Smooth muscle cell (in vitro differentiated cells): ENCODE measurements around the gene TSR3. TPM values are rescaled to one million over a fixed set of nuclear protein-coding genes. Genes with fewer than 3 reads are reported as not detected.
A peak's percentile ranks its signal among the peaks of the same experiment; 100 is the strongest.

Experiments used
- DNase-seq: peaks from one replicate; lab custom pipeline; 2025; ENCODE audit not compliant: unreplicated experiment; lab: John Stamatoyannopoulos, UW
- H2AFZ ChIP-seq: fragments of 200-600 bp; sonication (generic); 2 replicates; pipeline ENCODE4 v1.6.0; 2016; ENCODE audit warnings: antibody characterized with exemption, low read depth, mild to moderate bottlenecking
- H3F3A ChIP-seq: fragments of 200-600 bp; sonication (generic); 2 replicates; pipeline ENCODE4 v1.6.0; 2017; ENCODE audit warnings: antibody characterized with exemption, low read depth
- H3K27ac ChIP-seq: fragments of 200-600 bp; sonication (generic); 2 replicates; pipeline ENCODE4 v1.5.1; 2016; ENCODE audit warnings: low read depth, mild to moderate bottlenecking
- H3K27me3 ChIP-seq: fragments of 200-600 bp; sonication (generic); 2 replicates; pipeline ENCODE4 v1.6.1; 2016; ENCODE audit warnings: low read depth, mild to moderate bottlenecking
- H3K36me3 ChIP-seq: fragments of 200-600 bp; sonication (generic); 2 replicates; pipeline ENCODE4 v1.5.1; 2016; ENCODE audit warnings: low read depth
- H3K4me1 ChIP-seq: fragments of 200-600 bp; sonication (generic); 2 replicates; pipeline ENCODE4 v1.5.1; 2016; ENCODE audit warnings: low read depth
- H3K4me2 ChIP-seq: fragments of 200-600 bp; sonication (generic); 2 replicates; pipeline ENCODE4 v1.6.0; 2016; ENCODE audit warnings: mild to moderate bottlenecking
- H3K4me3 ChIP-seq: fragments of 200-600 bp; sonication (generic); 2 replicates; pipeline ENCODE4 v1.5.1; 2016; ENCODE audit warnings: mild to moderate bottlenecking
- H3K79me2 ChIP-seq: fragments of 200-600 bp; sonication (generic); 2 replicates; pipeline ENCODE4 v1.6.0; 2016; ENCODE audit warnings: low read depth, mild to moderate bottlenecking
- H3K9ac ChIP-seq: fragments of 200-600 bp; sonication (generic); 2 replicates; pipeline ENCODE4 v1.6.0; 2016; ENCODE audit warnings: low read depth
- H3K9me3 ChIP-seq: fragments of 200-600 bp; sonication (generic); replicated peaks from 2 replicates; pipeline ENCODE4 v1.5.1; 2016; ENCODE audit warnings: low read depth
- H4K20me1 ChIP-seq: fragments of 200-600 bp; sonication (generic); 2 replicates; pipeline ENCODE4 v1.6.0; 2016; ENCODE audit warnings: low read depth
- WGBS: methylation state at CpG from one replicate; pipeline ENCODE4 v1.1.7; 2016; ENCODE audit warnings: low lambda C conversion rate; 5-methylcytosine and 5-hydroxymethylcytosine counted together
- polyA plus RNA-seq: library from polyadenylated mRNA; unstranded; fragments of >200 nt; fragmentation: Nextera tagmentation; extraction: Ambion mirVana; gene quantifications from 2 replicates; pipeline ENCODE4 v1.2.1, GENCODE V29; 2016
- total RNA-seq: library from RNA; depleted of rRNA; stranded (reverse); fragments of >200 nt; gene quantifications from 2 replicates; pipeline ENCODE4 v1.2.3, GENCODE V29; 2014
- TF ChIP-seq, protein P1 (sequence below): fragments of 200-600 bp; sonication (generic); IDR thresholded peaks from 2 replicates; pipeline ENCODE4 v1.5.1; 2017; ENCODE audit warnings: borderline replicate concordance, mild to moderate bottlenecking, antibody characterized with exemption; ENCODE audit not compliant: insufficient read depth, poor library complexity, severe bottlenecking

TSR3 gene
- total and polyA plus RNA-seq, 2 experiments from 2014 or later: 54.9 to 142 TPM

DNA sequence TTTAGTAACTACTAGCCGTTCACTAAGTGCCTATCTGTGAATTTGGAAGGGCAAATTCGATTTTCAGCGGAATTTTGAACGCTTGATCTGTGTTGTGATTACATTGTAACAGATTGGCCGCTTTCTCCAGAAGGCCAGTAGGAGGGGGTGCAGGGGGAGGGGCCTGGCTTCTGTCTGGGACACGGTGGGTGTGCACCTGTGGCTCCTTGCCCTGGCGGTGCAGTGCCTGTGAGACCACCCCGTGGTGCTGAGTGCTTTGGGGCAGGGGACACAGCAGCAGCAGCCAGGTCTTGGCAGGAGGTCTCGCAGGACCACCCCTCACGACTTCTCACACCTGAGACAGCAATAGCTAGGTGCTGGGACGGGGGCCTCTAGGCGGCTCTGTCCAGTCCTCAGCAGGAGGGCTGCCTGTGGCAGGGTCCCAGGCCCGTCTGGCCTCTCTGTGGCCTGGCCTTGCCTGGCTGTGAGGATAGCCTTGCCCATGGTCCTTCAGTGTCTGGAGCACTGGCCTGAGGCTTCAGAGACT is 40.4 kb downstream of the TSR3 start:
- WGBS: 48% methylated on average over 13 of the region's 13 CpGs
- Histone ChIP-seq H3K27me3 (no peaks in the 10 kb centered on the region), H4K20me1 (peaks cover 64% of the 10 kb centered on the region), H3K4me2 (peak overlapping the region; percentile 97), H3K27ac (peak overlapping the region; percentile 28), H3F3A (no peaks in the 10 kb centered on the region), H3K9ac (peak overlapping the region; percentile 76), H3K4me1 (peaks cover 15% of the 10 kb centered on the region), H3K36me3 (peaks cover 6% of the 10 kb centered on the region), H3K4me3 (peak overlapping the region; percentile 74), H3K9me3 (no peaks in the 10 kb centered on the region), H3K79me2 (peaks cover 60% of the 10 kb centered on the region), H2AFZ (no peak overlapping the region)
- DNase-seq: no peak
- TF ChIP-seq, protein P1, sequence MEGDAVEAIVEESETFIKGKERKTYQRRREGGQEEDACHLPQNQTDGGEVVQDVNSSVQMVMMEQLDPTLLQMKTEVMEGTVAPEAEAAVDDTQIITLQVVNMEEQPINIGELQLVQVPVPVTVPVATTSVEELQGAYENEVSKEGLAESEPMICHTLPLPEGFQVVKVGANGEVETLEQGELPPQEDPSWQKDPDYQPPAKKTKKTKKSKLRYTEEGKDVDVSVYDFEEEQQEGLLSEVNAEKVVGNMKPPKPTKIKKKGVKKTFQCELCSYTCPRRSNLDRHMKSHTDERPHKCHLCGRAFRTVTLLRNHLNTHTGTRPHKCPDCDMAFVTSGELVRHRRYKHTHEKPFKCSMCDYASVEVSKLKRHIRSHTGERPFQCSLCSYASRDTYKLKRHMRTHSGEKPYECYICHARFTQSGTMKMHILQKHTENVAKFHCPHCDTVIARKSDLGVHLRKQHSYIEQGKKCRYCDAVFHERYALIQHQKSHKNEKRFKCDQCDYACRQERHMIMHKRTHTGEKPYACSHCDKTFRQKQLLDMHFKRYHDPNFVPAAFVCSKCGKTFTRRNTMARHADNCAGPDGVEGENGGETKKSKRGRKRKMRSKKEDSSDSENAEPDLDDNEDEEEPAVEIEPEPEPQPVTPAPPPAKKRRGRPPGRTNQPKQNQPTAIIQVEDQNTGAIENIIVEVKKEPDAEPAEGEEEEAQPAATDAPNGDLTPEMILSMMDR: no peak

DNA sequence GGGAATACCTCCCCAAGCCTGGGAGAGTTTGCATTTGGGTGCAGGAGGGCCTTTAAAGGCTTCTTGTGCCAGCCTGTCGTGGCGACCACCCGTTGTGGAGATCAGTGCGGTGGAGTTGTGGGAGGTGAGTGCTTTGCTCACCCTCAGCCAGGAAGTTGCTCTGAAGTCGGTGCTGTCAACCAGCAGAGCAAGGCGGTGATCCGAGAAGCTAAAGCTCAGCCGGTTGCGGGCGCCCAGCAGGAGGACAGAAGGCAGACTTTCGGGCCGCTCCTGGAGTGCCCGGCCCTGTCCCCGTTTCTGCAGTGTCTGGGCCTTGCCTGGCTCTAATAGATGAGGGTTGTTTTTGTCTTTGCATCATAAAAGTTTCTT is 40.9 kb downstream of the TSR3 start:
- Histone ChIP-seq H3K4me3 (peak overlapping the region; percentile 74), H3K9ac (peak overlapping the region; percentile 76), H3K4me2 (peak overlapping the region; percentile 97), H3K27me3 (no peaks in the 10 kb centered on the region), H2AFZ (no peak overlapping the region), H3F3A (no peaks in the 10 kb centered on the region), H3K79me2 (peaks cover 60% of the 10 kb centered on the region), H3K9me3 (no peaks in the 10 kb centered on the region), H3K27ac (peak overlapping the region; percentile 28), H4K20me1 (peaks cover 59% of the 10 kb centered on the region), H3K4me1 (peaks cover 15% of the 10 kb centered on the region), H3K36me3 (peaks cover 2% of the 10 kb centered on the region)
- TF ChIP-seq, protein P1: no peak
- DNase-seq: no peak
- WGBS: 8% methylated on average over 14 of the region's 14 CpGs

DNA sequence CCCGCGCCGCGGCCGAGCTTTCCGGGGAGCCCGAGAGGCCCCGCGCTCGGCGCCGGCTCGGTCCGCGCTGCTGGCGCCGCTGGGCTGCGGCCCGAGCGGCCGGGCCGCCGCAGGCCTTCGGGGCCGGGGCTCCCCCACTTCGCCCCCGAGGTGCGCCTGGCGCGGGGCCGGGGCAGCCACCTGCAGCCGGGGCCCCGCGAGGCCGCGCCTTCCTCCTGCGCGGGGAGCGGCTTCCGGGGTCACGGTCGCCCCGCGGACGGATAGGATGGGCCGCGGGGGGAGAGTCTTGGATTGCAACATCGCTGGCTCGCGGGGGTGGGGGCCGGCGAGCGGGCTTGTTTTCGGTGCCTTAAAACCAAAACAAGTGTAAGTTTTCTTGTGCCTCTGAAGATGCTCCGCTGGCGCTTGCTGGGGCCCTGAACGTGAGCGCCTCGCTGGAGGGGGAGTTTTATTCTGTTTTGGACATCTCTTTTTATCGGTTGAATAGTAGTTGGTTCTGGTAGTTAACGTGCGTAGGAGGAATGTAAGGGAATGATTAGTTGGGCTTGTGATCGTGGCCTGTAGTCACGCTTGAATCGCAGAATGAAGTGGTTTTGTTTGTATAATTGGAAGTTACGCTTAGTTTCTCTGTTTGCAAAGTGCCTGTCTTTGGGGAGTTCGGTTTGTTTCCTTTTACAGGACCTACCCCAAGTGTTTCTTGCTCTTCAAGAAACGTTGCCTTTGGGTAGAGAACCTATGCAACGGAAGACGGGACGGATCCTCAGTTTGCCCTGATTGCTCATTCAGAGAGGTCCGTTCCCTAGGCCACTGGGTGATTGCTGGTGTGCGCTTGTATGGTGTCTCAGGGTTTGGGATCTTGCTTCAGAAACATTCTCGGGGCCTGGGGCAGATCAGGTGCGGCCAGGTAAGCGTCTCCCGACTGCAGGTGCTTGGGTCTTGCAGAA is 41.5 kb downstream of the TSR3 start:
- DNase-seq: no peak

More for the DNA sequence above, 41.5 kb downstream of the TSR3 start:
- TF ChIP-seq, protein P1: no peak
- Histone ChIP-seq H2AFZ (no peak overlapping the region), H3K4me1 (peaks cover 15% of the 10 kb centered on the region), H3K4me3 (peak overlapping the region; percentile 74), H3K36me3 (no peaks in the 10 kb centered on the region), H3K27me3 (no peaks in the 10 kb centered on the region), H3K4me2 (peak overlapping the region; percentile 97), H3K9me3 (no peaks in the 10 kb centered on the region), H3F3A (peaks cover 4% of the 10 kb centered on the region), H4K20me1 (peaks cover 53% of the 10 kb centered on the region), H3K27ac (peak overlapping the region; percentile 28), H3K9ac (peak overlapping the region; percentile 76), H3K79me2 (peaks cover 53% of the 10 kb centered on the region)
- 2% methylated on average over 55 of the region's 77 CpGs for WGBS
